GM12892 (cell line): ENCODE results near the gene TNS1.

Source experiments
- DNase-seq: peaks from one replicate; pipeline ENCODE4 v3.0.0; 2011; ENCODE audit not compliant: insufficient read length
- FAIRE-seq: peaks from 2 replicates; lab custom pipeline; 2011; peaks lifted over from hg19 to GRCh38; lab: Jason Lieb, UNC
- POLR2A ChIP-seq: IDR thresholded peaks from 2 replicates; pipeline ENCODE4 v1.6.1; 2011; ENCODE audit warnings: low read depth, low read length, control low read depth
- POLR2AphosphoS5 ChIP-seq: IDR thresholded peaks from 2 replicates; pipeline ENCODE4 v1.6.1; 2011; ENCODE audit warnings: low read depth, low read length, control low read depth
- TAF1 ChIP-seq: IDR thresholded peaks from 2 replicates; pipeline ENCODE4 v1.6.1; 2011; ENCODE audit warnings: low read depth, mild to moderate bottlenecking, control low read depth, low read length, borderline replicate concordance

TNS1 gene

GRCh38 chr2:217884985-217885384, 117.8 kb downstream of the TNS1 start:
- TF ChIP-seq POLR2AphosphoS5 (no peak), TAF1 (no peak), POLR2A (no peak)
- FAIRE-seq (no peak), DNase-seq (no peak)

DNA sequence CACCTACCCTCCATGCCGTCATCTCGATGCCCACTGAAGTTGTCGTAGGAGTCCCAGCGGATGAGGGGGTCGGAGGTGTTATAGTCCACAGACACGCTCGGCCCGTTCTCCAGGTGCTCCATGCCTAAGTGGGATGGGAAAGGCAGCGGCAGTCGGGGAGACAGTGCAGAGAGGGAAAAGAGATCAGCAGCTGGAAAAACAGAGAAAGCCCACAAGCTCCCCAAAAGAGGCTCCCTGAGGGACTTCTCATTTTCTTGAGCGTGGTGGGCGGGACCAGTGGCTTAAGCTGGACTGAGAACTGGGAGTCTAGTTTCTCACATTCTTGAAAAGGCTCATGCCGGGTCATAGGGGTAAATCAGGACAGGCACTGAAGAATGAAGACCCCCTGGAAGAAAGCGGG, 121.9 kb downstream of the TNS1 start:
- DNase-seq, result no peak
- no peak for TF ChIP-seq POLR2A
- TF ChIP-seq POLR2AphosphoS5, result no peak
- TF ChIP-seq TAF1, result no peak
- no peak for FAIRE-seq

GRCh38 chr2:217880287-217880889, 122.4 kb downstream of the TNS1 start:
- DNase-seq, result no peak
- TF ChIP-seq POLR2AphosphoS5 (no peak), TAF1 (no peak), POLR2A (no peak)
- FAIRE-seq, result no peak

DNA sequence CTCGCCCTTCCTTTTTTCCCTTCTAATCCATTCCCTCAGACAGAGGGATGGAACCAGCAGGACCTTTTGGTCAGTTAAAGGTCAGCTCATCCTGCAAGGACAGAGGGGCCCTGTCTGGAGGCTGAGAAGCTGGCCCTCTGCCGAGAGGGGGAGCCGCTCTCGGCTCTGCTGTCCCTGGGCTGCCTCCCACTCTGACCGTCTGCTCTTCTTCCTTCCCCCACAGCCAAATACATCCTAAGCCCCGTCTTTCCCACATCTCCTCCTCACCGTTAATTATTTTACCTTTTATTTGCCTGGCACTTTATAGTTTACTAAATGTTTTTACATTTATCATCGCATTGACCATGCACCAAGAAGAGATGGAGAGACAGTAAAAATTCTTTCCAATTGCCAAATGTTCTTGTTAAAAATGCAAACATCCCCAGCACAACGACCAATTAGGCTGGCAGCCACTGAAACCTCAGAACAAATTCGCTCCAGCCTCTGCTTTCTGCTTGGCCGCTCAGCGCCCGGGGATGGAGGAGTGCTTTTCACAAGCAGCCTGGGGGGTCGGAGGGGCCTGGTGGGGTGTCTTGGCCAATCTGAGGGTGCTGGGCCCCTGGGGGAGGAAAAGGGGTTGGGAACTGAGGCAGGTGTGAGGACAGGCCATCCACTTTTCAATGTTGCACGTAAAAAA, 123.7 kb downstream of the TNS1 start:
- FAIRE-seq (no peak), DNase-seq (no peak)
- no peak for TF ChIP-seq TAF1
- no peak for TF ChIP-seq POLR2A
- TF ChIP-seq POLR2AphosphoS5, result no peak

- no peak for DNase-seq
- TF ChIP-seq POLR2AphosphoS5 (no peak), POLR2A (no peak), TAF1 (no peak)
- no peak for FAIRE-seq
These were observed 124.9 kb downstream of the TNS1 start for GRCh38 chr2:217877866-217878265.

DNA sequence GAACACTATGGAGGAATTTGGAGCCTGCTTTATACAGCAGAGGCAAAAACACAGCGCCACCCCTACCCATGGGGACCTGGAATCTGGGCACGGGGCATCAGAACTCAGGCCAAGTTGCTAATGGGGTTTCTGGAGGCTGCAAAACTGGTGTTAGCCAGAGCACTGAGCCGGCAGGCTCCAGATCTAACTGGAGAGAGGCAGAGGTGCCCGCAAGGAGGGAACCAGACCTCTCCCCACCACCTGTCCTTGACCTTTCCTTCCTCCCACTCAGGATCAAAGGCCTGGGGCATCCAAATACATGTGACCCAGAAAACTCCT, 126.6 kb downstream of the TNS1 start:
- DNase-seq (no peak), FAIRE-seq (no peak)
- TF ChIP-seq POLR2A, result no peak
- no peak for TF ChIP-seq POLR2AphosphoS5
- no peak for TF ChIP-seq TAF1

GRCh38 chr2:217875556-217876252, 127.1 kb downstream of the TNS1 start:
- no peak for FAIRE-seq
- no peak for TF ChIP-seq POLR2A
- no peak for TF ChIP-seq POLR2AphosphoS5
- TF ChIP-seq TAF1, result no peak

GRCh38 chr2:217875138-217875537, 127.7 kb downstream of the TNS1 start:
- FAIRE-seq (no peak), DNase-seq (no peak)
- TF ChIP-seq TAF1 (no peak), POLR2AphosphoS5 (no peak), POLR2A (no peak)

More at GRCh38 chr2:217875556-217876252, 127.1 kb downstream of the TNS1 start:
- no peak for DNase-seq

- DNase-seq (no peak), FAIRE-seq (no peak)
These were observed 129.4 kb downstream of the TNS1 start for GRCh38 chr2:217873371-217873770.

DNA sequence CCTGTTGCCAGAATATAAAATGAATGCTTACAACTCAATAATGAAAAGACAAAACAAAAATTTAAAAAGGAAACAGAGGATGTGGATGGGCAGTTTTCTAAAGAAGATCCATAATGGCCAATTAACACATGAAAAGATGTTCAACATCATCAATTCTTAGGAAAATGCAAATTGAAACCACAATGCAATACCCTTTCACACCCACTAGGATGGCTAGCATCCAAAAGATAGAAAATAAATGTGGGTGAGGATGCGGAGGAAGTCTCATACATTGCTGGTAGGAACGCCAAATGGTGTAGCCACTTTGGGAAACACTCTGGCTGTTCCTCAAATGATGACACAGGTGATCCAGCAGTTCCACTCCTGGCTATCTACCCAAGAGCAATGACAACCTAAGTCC, 130.5 kb downstream of the TNS1 start:
- DNase-seq, result no peak
- no peak for TF ChIP-seq POLR2A
- TF ChIP-seq TAF1, result no peak
- no peak for TF ChIP-seq POLR2AphosphoS5
- no peak for FAIRE-seq

More at GRCh38 chr2:217873371-217873770, 129.4 kb downstream of the TNS1 start:
- TF ChIP-seq POLR2AphosphoS5 (no peak), POLR2A (no peak), TAF1 (no peak)

DNA sequence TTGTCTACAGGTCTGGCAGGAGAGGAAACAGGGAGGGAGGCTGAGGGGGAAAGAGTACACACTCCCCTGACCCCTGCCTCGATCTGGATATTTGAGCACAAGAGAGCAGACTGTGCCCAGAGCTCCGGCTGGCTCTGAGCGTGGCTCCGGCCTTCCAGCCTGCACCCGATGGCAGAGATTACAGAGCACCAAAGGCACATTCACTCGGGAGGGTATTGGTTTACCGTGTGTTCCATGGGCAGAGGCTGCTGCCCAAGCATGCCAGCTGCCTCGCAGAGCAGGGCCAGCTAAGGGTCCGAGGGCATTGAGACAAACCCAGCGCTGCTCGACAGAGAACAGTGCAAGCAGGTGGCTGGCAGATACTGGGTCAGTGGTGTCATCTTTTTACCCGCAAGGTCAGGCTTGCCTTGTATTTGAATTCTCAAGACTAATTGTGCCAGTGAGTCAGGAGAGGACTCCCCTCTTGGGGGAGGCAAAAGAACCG, 132.2 kb downstream of the TNS1 start:
- DNase-seq, result no peak
- no peak for TF ChIP-seq POLR2AphosphoS5
- no peak for TF ChIP-seq TAF1
- no peak for TF ChIP-seq POLR2A
- no peak for FAIRE-seq

DNA sequence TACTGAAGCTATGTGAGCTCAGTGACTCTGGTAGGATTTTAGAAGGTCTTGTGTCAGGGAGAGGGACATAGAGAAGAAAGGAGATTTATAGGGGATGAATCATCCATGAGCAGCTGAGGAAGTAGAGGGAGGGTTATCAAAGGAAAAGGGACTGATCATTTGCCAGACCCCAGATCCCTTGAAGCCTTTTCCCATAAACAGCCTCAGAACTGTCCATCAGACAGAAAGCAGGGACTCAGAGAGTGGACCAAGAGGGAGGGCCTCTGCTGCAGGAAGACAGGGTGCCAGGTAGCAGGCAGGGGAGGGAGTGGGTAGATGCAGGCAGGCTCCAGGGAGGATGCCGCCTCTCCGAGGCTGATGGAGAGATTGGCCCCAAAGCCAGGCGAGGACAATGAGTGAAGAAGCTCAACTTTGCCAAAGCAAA, 133.9 kb downstream of the TNS1 start:
- DNase-seq (no peak), FAIRE-seq (no peak)
- TF ChIP-seq POLR2A (no peak), TAF1 (no peak), POLR2AphosphoS5 (no peak)
